ENCODE data around the gene EBI3. TPM values are rescaled to one million over a fixed set of nuclear protein-coding genes. Genes with fewer than 3 reads are reported as not detected.
A peak's percentile ranks its signal among the peaks of the same experiment; 100 is the strongest.
"Not testable (repeated sequence)": the region's sequence is repeated elsewhere in the genome, so short reads cannot be mapped to it uniquely, and the experiment has no call there.

EBI3 gene
- polyA plus RNA-seq, 1 donor, result 0.72 TPM

DNA sequence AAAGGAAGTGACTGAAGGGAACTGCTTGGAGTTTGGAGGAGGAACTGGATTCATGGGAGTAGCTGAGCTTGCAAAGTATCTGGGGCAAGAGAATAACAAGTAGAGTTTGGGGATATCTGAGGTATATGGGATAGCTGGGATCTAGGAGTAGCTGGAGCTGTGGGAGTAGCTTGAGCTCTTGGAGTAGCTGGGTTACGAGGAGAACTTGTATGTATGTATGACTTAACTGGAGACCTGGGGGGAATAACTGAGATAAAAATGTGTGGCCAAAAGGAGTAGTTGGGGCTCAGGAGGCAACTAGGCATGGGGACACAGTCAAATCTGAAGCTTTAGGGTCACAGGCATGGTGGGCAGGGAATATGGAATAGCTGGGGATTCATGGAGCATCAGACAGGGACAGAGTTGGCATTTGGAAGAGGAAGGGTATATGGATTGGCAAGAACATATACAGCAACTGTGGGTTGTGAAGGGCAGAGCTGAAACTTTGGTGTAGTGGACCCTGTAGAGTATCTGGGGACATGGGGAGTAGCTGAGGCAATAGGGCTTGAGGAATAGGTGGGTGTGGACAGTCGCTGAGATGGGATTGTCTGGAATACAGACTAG, 28.3 kb upstream of the EBI3 start:
- no peak for DNase-seq

DNA sequence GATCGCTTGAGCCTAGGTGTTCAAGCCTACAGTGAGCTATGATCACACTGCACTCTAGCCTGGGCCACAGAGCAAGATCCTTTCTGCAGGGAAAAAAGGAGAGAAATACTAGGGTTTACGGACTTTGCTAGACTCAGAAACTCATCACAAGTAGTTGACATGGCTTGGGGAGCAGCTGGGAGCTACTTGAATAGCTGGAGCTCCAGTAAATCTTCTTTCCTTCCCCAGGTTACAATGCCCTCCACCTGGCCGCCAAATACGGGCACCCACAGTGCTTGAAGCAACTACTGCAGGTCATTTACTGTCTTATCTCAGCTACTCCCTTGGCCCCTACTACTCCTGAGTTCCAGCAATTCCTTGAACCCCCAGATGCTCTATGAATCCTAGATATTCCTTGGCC, 27.5 kb upstream of the EBI3 start:
- DNase-seq, result no peak

DNA sequence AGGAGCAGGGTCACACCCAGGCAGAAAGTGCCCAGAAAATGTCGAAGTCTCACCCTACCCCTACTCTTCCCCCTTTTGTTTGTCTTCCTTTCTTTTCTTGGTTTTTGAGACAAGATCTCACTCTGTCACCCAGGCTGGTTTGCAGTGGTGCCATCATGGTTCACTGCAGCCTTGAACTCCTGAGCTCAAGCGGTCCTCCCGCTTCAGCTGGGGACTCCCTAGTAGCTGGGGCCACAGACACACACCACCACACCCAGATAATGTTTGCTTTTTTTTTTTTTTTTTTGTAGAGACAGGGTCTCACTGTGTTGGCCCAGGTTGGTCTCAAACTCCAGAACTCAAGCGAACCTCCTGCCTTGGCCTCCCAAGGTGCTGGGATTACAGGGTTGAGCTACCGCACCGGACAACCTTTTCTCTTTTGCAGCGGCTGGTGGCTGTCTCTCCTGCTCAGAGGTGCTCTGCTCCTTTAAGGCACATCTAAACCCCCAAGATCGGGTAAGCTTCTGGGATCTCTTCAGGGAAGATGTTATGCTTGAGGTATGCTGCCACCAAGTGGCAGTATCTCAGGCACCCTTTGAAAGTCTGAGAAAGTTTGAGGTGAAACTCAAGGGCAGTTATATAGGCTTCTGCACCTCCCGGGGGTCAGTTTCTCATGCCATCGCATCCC, 22.4 kb upstream of the EBI3 start:
- no peak for DNase-seq

DNA sequence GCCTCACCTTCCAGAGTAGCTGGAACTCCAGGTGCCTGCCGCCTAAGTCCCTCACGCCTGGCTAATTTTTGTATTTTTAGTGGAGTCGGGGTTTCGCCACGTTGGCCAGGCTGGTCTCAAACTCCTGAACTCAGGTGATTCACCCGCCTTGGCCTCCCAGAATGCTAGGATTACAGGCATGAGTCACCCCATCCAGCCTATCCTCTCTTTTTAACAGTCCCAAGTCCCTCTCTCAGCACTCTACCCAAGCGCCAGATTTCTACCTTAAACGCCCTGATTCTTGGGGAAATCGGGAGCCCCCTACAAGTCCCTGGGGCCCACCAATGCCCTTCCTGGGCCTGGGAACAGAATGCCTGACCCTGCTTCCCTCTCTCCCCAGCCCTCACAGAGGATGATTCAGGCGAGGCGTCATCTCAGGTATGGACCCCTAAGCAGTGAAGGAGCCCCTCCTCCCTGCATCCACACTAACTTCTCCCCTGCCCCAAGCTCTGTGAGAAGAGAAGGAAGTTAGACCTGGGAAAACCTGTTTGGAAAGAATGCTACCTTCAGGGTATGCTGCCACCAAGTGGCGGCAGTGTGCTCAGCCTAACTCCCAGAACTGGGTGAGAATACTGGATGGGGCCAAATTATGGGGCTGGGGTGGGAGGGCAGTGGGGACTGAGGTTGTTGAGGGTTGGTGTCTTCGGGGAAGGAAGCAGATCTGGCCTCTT, 20.8 kb upstream of the EBI3 start:
- no peak for DNase-seq

DNA sequence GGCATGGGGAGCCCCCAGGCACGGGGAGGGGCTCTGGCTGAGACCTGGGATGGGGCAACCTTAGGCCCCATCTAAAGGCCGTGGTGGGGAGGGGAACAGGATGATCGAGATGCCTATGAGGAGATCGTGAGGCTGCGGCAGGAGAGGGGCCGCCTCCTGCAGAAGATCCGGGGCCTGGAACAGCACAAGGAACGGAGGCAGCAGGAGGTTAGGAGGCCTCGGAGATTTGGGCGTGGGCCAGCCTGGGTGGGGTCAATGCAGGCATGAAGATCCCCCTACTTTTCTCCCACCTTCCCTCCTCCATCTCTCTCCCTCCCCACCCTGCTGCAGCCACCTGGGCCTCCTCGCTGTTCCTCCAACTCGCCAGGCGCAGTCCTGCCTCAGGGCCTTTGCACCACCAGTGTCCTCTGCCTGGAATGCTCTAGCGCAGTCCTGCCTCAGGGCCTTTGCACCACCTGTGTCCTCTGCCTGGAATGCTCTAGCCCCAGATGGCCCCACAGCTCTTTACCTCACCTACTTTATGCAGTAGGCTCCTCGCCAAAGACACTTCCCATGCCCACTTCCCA, 19.1 kb upstream of the EBI3 start:
- DNase-seq, result no peak

DNA sequence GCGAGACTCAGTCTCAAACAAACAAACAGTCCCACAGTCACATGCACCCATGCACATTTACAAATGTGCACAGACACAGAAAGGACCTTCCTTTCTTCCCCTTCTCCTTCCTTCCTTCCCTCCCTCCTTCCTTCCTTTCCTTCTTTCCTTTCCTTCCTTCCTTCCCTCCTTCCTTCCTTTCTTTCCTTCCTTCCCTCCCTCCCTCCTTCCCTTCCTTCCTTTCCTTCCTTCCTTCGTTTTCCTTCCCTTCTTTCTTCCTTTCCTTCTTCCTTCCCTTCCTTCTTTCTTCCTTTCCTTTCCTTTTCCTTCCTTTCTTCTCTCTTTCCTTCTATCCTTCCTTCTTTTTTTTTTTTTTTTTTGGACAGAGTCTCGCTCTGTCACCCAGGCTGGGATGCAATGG, 16.2 kb upstream of the EBI3 start:
- no peak for DNase-seq

DNA sequence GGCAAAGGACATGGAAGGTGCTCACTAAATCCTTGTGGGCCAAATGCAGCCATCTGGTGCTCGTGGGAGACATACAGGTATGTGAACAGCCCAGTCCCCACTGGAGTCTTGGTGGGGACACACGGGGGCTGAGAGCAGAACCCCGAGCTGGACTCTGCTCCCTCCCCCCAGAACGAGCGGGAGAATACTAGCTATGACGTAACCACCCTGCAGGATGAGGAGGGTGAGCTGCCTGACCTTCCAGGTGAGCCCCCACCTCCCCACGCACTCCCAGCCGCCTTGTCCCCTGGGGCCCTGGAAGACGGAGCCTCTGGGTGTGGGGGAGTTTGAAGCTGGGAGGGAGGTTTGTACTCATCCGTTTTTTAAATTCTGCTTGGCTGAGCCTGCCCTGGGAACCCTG, 13.5 kb upstream of the EBI3 start:
- DNase-seq, result no peak

DNA sequence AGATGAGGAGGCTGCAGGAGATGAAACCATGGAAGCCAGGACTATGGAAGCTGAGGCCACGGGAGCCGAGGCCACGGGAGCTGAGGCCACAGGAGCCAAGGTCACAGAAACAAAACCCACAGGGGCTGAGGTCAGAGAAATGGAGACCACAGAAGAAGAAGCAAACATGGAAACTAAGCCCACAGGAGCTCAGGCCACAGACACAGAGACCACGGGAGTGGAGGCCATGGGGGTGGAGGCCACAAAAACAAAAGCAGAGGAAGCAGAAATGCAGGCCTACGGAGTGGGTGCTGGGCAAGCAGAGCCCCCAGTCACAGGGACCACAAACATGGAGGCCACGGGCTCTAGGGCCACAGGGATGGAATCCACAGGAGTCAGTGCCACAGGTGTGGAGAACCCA, 12.5 kb upstream of the EBI3 start:
- no peak for DNase-seq

DNA sequence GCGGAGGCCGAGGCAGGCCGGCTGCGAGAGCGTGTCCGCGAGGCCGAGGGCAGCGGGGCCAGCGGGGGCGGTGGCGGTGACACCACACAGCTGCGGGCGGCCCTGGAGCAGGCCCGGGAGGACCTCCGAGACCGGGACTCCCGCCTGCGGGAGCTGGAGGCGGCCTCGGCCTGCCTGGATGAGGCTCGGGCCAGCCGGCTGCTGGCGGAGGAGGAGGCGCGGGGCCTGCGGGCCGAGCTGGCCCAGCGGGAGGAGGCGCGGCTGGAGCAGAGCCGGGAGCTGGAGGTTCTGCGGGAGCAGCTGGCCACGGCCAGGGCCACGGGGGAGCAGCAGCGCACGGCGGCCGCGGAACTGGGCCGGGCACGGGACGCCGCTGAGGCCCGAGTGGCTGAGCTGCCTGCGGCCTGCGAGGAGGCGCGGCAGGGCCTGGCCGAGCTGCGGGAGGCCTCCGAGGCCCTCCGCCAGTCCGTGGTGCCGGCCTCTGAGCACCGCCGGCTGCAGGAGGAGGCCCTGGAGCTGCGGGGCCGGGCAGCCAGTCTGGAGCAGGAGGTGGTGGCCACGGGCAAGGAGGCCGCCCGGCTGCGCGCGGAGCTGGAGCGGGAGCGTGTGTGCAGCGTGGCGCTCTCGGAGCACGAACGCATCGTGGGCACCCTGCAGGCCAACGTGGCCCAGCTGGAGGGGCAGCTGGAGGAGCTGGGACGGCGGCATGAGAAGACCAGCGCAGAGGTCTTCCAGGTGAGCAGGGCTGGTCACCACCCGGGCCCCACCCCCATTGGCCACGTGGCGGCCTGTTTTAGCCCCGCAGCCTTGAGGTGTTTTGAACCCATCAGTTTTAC, 11.7 kb upstream of the EBI3 start:
- DNase-seq, result no peak

DNA sequence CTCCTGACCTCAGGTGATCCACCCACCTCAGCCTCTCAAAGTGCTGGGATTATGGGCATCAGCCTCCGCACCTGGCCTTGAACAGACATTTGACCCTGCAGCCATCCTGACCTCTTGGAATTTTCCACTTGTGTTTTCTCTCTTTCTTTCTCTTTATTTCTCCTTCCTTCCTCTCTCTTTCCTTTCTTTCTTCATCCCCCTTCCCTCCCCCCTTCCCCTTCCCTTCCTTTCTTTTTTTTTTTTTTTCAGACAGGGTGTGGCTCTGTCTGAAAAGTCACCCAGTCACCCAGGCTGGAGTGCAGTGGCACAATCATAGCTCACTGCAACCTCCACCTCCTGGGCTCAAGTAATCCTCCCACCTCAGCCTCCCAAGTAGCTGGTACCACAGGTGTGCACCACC, 10.8 kb upstream of the EBI3 start:
- not testable (repeated sequence) for DNase-seq

DNA sequence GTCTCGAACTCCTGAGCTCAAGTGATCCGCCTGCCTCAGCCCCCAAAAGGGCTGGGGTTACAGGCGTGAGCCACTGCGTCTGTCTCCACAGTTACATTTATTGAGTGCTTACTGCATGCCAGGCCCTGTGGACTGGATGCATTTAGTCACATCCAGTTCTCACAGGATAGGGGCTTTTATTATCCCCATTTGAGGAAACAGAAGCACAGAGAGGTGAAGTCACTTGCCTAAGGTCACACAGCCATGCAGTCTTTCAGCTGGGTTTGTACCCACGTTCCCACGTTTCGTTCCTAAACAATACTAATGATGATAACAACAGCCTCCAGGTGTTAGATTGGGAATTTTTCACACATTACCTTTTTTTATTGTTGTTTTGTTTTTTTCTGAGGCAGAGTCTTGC, 9.1 kb upstream of the EBI3 start:
- DNase-seq, result no peak

DNA sequence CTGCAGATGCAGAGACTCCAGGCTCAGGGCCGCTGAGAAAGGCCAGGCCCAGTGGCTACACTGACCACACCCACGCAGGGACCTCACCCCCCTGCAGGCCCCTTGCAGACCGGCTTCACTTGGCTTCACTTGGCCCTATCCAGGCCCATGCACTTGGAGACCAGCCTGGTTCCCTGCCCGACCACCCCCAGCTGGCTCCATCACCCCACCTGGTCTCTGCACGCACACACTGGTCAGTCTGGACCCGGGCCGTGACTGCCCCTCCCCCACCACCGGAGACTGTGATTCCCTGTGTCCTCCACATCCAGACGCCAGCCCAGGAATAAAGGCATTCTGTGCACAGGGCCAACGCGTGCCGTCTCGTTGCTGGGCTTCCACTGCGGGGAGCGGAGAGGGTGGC, 4.9 kb upstream of the EBI3 start:
- DNase-seq, result no peak

DNA sequence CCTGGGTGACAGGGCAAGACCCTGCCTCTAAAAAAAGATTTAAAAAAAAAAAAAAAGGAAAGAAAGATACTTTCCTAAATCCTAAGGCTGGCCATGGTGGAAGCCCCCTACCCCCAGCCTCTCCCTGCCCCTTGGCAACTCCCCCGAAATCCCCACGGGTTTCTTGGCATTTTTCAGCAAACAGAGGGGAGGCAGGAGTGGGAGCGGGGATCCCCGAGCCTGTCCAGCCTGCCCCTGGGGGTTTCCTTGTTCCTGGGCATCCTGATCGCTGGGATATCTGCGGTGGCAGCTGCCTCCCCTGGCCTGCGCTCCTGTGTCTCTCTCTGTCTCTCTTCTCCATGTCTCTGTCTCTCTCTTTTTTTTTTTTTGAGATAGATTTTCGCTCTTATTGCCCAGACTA, 3.4 kb upstream of the EBI3 start:
- no peak for DNase-seq

DNA sequence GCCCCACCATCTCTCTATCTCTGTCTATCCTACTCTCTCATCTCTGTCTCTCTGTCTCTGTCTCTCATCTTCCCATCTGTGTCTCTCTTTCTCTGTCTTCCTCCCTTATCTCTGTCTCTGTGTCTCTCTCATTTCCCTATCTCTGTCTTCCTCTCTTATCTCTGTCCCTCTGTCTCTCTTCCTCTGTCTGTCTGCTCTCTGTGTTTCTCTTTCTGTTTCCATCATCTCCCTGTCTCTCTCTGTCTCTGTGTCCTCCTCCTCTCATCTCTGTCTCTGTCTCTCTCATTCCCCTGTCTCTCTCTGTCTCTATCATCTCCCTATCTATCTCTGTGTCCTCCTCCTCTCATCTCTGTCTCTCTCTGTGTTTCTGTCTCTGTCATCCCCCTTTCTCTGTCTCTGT, 1.6 kb upstream of the EBI3 start:
- DNase-seq, result no peak

DNA sequence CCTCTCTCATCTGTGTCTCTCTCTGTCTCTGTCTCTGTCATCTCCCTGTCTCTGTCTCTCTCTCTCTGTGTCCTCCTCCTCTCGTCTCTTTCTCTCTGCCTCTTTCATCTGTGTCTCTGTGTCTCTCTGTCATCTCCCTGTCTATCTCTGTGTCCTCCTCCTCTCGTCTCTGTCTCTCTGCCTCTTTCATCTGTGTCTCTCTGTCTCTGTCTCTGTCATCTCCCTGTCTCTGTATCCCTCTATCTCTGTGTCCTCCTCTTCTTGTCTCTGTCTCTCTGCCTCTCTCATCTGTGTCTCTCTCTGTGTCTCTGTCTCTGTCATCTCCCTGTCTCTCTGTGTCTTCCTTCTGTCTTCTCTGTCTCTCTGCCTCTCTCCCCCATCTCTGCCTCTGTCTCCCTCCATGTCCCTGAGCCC, 551 bp upstream of the EBI3 start:
- no peak for DNase-seq

DNA sequence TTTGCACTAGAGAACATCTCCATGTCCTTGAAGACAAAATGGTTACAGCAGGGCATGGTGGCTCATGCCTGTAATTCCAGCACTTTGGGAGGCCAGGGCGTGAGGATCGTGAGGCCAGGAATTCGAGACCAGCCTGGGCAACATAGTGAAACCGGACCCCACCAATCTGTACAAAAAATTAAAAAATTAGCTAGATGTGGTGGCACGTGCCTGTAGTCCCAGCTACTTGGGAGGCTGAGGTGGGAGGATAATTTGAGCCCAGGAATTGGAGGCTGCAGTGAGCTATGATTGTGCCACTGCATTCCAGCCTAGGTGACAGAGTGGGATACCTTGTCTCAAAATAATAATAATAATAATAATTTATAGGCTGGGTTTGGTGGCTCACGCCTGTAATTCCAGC, 914 bp downstream of the EBI3 start:
- not testable (repeated sequence) for DNase-seq

DNA sequence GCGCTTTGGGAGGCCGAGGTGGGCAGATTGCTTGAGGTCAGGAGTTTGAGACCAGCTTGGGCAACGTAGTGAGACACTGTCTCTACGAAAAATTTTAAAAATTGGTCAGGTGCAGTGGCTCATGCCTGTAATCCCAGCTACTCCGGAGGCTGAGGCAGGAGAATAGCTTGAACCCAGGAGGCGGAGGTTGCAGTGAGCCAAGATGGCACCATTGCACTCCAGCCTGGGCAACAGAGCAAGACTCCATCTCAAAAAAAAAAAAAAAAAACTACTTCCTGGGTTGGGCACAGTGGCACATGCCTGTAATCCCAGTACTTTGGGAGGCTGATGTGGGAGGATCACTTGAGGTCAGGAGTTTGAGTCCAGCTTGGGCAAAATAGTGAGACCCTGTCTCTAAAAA, 2.2 kb downstream of the EBI3 start:
- DNase-seq, result not testable (repeated sequence)

DNA sequence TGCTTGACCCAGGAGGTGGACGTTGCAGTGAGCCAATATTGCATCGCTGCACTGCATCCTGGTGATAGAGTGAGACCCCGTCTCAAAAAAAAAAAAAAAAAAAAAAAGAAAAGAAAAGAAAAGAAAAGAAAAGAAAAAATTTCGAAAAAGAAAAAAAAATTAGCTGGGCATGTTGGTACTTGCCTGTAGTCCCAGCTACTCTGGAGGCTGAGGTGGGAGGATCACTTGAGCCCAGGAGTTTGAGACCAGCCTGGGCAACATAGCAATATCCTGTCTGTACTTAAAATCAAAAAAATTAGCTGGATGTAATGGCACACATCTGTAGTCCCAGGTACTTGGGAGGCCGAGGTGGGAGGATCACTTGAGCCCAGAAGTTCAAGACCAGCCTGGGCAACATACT, 2.8 kb downstream of the EBI3 start:
- not testable (repeated sequence) for DNase-seq

DNA sequence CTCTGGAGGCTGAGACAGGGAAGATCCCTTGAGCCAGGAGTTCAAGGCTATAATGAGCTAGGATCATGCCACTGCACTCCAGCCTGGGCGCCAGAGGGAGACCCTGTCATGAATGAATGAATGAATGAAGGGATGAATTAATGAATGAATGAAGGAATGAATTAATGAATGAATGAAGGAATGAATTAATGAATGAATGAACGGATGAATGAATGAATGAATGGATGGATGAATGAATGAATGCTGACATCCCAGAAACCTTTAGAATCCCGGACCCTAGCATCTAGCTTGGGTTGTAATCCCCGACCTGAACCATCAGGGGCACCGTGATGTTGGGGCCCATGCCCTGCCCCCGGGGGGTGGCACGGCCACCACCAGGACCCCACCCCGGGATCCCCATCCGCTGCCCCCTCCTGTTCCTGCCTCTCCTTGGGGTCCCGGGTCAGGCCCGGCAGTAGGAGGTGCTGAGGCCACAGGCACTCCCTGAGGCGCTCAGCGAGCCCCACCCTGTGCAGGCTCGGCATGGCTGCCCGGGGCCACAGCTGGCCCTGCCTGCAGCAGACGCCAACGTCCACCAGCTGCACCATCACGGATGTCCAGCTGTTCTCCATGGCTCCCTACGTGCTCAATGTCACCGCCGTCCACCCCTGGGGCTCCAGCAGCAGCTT, 3.4 kb downstream of the EBI3 start:
- DNase-seq, result no peak

DNA sequence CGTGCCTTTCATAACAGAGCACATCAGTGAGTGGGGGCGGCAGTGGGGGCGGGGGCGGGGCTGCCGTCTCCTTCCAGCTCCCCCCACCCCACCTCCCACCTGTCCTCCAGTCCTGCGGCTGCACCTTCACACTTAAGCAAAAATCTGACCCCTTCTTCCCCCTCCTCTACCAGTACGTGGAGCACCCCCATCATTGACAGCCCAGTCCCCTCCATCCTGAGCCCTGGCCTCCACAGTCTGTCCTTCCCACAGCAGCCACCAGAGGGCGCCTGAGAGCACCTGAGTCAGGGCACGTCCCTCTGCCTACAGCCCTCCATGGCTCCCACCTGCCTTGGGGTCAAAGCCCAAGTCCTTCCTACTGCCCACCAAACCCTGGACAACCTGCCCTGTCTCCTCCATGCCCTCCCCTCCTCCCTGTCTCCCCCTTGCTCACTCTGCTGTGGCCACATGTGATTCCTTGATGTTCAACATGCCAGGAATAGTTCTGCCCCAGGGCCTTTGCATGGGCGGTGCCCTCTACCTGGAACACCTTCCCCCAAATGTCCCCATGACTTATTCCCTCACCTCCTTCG, 4.0 kb downstream of the EBI3 start:
- DNase-seq, result peak; percentile 18

DNA sequence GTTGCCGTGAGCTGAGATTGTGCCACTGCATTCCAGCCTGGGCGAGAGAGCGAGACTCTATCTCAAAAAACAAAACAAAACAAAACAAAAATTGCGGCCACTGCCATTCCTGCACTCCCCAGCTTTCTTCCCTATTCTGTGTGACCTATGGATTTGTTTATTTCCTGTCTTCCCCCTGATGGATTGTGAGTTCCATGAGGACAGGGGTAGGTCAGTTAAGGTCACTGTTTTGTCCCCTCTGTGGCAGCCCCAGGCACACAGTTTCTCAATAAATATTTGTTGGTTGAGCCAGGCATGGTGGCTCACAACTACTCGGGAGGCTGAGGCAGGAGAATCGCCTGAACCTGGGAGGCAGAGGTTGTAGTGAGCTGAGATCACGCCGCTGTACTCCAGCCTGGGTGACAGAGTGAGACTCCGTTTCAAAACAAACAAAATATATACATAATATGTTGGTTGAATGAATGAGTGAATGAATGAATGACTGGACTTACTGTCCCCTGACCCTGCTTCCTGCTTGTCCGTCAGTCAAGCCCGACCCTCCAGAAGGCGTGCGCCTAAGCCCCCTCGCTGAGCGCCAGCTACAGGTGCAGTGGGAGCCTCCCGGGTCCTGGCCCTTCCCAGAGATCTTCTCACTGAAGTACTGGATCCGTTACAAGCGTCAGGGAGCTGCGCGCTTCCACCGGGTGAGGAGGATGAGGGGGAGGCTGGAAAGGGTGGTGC, 5.0 kb downstream of the EBI3 start:
- DNase-seq, result no peak

All from hindlimb muscle (tissue), 1 donor.